HEK293 (cell line): Measurements from ENCODE around the gene IDH3A.

Experiments
- SETDB1 ChIP-seq: IDR thresholded peaks from one replicate; pipeline ENCODE4 v1.6.1; 2017; ENCODE audit warnings: mild to moderate bottlenecking, low read length, moderate library complexity, mixed read lengths; ENCODE audit not compliant: insufficient read length
- ZBTB7A ChIP-seq: fragments of 450-650 bp; formaldehyde crosslinking; IDR thresholded peaks from 2 replicates; pipeline ENCODE4 v1.5.1; 2016; ENCODE audit warnings: low read depth, missing biosample characterization, missing genetic modification characterization
- ZSCAN30 ChIP-seq: fragments of 450-650 bp; IDR thresholded peaks from 2 replicates; pipeline ENCODE4 v1.5.1; 2018; ENCODE audit warnings: missing biosample characterization, mild to moderate bottlenecking, missing genetic modification characterization, moderate library complexity
- TF ChIP-seq, protein P1 (sequence below): fragments of 450-650 bp; formaldehyde crosslinking; IDR thresholded peaks from 2 replicates; pipeline ENCODE4 v1.5.1; 2017; ENCODE audit warnings: missing biosample characterization, missing genetic modification characterization

DNA sequence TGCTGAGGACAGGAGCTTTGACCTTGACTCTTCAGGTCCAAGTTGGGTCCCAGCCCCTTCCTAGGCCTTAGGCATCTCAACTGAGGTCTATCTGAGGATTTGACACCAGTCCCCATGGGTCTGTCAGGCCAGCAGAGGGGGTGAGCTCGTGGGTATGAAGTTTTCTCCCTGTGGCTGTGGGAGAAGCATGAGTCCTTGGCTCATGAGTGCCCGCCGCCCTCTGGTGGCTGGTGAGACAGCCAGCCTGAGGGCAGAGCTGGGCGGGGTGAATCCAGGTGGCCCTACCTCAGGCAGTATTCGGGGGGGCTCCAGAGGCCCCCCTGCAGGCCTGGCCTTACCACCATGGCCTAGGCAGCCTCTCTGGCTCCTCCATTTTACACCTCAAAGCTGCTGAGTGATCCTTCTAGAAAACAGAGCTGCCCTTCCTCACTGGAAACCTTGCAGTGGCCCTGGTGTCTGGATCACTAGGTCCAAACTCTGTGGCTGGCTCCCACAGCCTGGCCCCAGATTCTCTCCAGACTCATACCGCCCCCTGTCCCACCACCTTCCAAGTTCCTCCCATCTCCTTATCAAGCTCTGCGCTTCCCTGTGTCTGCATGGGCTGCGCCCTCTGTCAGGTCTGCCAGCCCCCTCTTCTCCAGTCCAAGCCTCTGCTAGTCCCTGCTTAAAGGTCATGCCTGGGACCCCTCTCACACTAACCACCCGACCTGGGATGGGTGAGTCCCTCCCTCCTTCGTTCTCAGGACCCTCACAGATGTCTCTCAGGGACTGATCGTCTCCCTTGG, 40.7 kb upstream of the IDH3A start:
- TF ChIP-seq, protein P1, sequence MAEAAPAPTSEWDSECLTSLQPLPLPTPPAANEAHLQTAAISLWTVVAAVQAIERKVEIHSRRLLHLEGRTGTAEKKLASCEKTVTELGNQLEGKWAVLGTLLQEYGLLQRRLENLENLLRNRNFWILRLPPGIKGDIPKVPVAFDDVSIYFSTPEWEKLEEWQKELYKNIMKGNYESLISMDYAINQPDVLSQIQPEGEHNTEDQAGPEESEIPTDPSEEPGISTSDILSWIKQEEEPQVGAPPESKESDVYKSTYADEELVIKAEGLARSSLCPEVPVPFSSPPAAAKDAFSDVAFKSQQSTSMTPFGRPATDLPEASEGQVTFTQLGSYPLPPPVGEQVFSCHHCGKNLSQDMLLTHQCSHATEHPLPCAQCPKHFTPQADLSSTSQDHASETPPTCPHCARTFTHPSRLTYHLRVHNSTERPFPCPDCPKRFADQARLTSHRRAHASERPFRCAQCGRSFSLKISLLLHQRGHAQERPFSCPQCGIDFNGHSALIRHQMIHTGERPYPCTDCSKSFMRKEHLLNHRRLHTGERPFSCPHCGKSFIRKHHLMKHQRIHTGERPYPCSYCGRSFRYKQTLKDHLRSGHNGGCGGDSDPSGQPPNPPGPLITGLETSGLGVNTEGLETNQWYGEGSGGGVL (tag by site-specific recombination) = no peak
- no peak for TF ChIP-seq SETDB1
- no peak for TF ChIP-seq ZSCAN30 (tag by site-specific recombination)
- TF ChIP-seq ZBTB7A = no peak
